ENCODE results near the gene MAP4K3. TPM values are rescaled to one million over a fixed set of nuclear protein-coding genes. Genes with fewer than 3 reads are reported as not detected.
A peak's percentile ranks its signal among the peaks of the same experiment; 100 is the strongest.

MAP4K3 gene
- total and polyA plus RNA-seq, 10 of the 15 experiments (the other 5 are each of a cell fraction or from before 2014, with no cell fraction given): 0.04 to 0.95 (median 0.21) TPM; not detected in 1

DNA sequence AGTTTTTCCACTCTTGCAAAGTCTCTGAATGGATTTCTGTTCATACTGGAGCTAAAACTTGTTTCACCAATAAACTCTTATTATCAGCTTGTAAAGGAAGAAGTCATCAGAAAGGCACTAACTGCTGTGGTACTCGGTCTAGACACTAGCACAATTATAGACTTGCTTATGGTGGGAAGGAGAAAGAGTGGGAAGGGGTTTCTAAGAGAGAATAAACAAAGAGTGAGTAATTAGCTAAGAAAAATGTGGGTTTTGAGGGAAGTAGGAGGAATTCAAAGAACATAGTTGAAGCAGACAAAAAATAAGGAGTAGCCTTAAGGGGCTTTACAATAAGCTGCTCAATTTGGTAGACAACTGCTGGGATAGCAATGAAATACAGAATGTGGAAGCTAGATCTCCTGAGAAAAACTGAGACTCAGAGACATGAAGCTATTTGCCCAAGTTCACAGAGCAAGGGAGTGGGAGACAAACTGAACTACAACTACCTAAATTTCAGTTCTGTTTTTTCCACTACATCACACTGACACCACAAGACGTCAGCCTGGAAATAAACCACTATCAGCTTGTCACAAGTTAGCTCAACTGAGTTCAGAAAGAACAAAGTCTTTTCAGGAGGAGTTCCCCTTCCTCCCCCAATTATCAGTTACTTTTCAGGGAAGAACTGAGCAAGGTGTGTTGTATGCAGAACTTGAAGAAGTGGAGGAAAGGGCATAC, 59.7 kb downstream of the MAP4K3 start (continued):
- TF ChIP-seq, protein P1, sequence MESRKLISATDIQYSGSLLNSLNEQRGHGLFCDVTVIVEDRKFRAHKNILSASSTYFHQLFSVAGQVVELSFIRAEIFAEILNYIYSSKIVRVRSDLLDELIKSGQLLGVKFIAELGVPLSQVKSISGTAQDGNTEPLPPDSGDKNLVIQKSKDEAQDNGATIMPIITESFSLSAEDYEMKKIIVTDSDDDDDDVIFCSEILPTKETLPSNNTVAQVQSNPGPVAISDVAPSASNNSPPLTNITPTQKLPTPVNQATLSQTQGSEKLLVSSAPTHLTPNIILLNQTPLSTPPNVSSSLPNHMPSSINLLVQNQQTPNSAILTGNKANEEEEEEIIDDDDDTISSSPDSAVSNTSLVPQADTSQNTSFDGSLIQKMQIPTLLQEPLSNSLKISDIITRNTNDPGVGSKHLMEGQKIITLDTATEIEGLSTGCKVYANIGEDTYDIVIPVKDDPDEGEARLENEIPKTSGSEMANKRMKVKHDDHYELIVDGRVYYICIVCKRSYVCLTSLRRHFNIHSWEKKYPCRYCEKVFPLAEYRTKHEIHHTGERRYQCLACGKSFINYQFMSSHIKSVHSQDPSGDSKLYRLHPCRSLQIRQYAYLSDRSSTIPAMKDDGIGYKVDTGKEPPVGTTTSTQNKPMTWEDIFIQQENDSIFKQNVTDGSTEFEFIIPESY (IDR thresholded peaks at IDR 0.05): no peak
- TF ChIP-seq NBN (IDR thresholded peaks at IDR 0.05) (peak; percentile 84), SP1 (IDR thresholded peaks at IDR 0.05; ENCODE audit: low read depth, low read length) (peak; percentile 21), TCF7 (IDR thresholded peaks at IDR 0.05; ENCODE audit: borderline replicate concordance) (no peak), RB1 (IDR thresholded peaks at IDR 0.05; ENCODE audit: borderline replicate concordance) (no peak)

DNA sequence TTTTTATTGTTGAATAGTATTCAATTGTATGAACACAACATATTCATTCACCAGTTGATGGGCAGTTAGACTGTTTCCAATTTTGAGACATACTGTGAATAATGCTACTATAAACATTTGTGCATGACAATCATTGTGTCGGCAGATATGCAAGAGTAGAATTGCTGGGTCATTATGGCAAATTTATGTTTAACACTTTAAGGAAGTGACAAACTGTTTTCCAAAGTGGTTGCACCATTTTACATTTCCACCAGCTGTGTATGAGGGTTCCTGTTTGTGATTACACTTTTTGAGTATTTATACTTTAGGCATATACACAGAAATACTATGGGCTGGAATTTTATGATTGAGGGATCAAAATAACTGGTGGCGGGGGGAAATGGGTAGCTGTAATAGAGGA, 61.2 kb downstream of the MAP4K3 start:
- in situ Hi-C loops (cut with MboI): no loop called here
- TF ChIP-seq, protein P2, sequence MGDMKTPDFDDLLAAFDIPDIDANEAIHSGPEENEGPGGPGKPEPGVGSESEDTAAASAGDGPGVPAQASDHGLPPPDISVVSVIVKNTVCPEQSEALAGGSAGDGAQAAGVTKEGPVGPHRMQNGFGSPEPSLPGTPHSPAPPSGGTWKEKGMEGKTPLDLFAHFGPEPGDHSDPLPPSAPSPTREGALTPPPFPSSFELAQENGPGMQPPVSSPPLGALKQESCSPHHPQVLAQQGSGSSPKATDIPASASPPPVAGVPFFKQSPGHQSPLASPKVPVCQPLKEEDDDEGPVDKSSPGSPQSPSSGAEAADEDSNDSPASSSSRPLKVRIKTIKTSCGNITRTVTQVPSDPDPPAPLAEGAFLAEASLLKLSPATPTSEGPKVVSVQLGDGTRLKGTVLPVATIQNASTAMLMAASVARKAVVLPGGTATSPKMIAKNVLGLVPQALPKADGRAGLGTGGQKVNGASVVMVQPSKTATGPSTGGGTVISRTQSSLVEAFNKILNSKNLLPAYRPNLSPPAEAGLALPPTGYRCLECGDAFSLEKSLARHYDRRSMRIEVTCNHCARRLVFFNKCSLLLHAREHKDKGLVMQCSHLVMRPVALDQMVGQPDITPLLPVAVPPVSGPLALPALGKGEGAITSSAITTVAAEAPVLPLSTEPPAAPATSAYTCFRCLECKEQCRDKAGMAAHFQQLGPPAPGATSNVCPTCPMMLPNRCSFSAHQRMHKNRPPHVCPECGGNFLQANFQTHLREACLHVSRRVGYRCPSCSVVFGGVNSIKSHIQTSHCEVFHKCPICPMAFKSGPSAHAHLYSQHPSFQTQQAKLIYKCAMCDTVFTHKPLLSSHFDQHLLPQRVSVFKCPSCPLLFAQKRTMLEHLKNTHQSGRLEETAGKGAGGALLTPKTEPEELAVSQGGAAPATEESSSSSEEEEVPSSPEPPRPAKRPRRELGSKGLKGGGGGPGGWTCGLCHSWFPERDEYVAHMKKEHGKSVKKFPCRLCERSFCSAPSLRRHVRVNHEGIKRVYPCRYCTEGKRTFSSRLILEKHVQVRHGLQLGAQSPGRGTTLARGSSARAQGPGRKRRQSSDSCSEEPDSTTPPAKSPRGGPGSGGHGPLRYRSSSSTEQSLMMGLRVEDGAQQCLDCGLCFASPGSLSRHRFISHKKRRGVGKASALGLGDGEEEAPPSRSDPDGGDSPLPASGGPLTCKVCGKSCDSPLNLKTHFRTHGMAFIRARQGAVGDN (IDR thresholded peaks at IDR 0.05): no peak
- TF ChIP-seq EZH2 (IDR thresholded peaks at IDR 0.05; ENCODE audit: borderline replicate concordance, control insufficient read depth, low read depth, low read length) (no peak), ZNF274 (IDR thresholded peaks at IDR 0.05; ENCODE audit: insufficient read depth, insufficient read length) (no peak), MEF2A (IDR thresholded peaks at IDR 0.05; ENCODE audit: insufficient read depth, low read depth, low read length) (no peak), TARDBP (IDR thresholded peaks at IDR 0.05; ENCODE audit: borderline replicate concordance) (no peak), CREM (IDR thresholded peaks at IDR 0.05; ENCODE audit: low read depth) (no peak)
- TF ChIP-seq, protein P3, sequence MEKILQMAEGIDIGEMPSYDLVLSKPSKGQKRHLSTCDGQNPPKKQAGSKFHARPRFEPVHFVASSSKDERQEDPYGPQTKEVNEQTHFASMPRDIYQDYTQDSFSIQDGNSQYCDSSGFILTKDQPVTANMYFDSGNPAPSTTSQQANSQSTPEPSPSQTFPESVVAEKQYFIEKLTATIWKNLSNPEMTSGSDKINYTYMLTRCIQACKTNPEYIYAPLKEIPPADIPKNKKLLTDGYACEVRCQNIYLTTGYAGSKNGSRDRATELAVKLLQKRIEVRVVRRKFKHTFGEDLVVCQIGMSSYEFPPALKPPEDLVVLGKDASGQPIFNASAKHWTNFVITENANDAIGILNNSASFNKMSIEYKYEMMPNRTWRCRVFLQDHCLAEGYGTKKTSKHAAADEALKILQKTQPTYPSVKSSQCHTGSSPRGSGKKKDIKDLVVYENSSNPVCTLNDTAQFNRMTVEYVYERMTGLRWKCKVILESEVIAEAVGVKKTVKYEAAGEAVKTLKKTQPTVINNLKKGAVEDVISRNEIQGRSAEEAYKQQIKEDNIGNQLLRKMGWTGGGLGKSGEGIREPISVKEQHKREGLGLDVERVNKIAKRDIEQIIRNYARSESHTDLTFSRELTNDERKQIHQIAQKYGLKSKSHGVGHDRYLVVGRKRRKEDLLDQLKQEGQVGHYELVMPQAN (conservative IDR thresholded peaks at IDR 0.05): no peak

More for the DNA sequence above, 61.2 kb downstream of the MAP4K3 start:
- H3K36me3 ChIP-seq (ENCODE audit: control insufficient read depth in 2 of 2, insufficient read depth in 2 of 2, low read length in 1 of 2): no peaks in the 10 kb centered on the region; a peak in 1 of 4 replicates
- ChIA-PET CTCF (interaction anchor here (0.6 to 6.8 kb wide), 3 partner anchors 131 to 355 kb away, joined by 3 to 145 read pairs (median 3); no protein-coding TSS in a partner anchor), RAD21 (ENCODE audit: unreplicated experiment) (interaction anchor here (1.0 to 6.6 kb wide), 2 partner anchors 354 to 428 kb away, joined by 4 to 71 read pairs; no protein-coding TSS in a partner anchor), SMC1A (ENCODE audit: uncharacterized antibody, unreplicated experiment) (interaction anchor here (0.6 to 5.9 kb wide), 4 partner anchors 14 to 355 kb away, joined by 3 to 63 read pairs (median 9); no protein-coding TSS in a partner anchor), POLR2A (no interaction called here)
- no peak overlapping the region for H3K4me3 ChIP-seq
- no peaks in the 10 kb centered on the region for H3K27me3 ChIP-seq (replicated peaks in 1 of 2; ENCODE audit: control insufficient read depth in 2 of 2, insufficient read depth in 2 of 2, low read length in 1 of 2)
- BruUV-seq (replicated peaks): no TSS peak
- FAIRE-seq: no peak
- H3K27ac ChIP-seq (ENCODE audit: control insufficient read depth, insufficient read depth): no peak overlapping the region
- no peak for DNase-seq (ENCODE audit: low read depth, low spot score)
- no peak overlapping the region for H3K9ac ChIP-seq (ENCODE audit: control insufficient read depth, insufficient read depth, low read length)
- H3K4me1 ChIP-seq (ENCODE audit: control insufficient read depth, insufficient read depth, low read length): no peaks in the 10 kb centered on the region; the same call in 1 of the 2 replicates
- H2AFZ ChIP-seq (ENCODE audit: control insufficient read depth, low read depth, low read length): no peak overlapping the region
- no peaks in the 10 kb centered on the region; the same call in 2 of the 3 replicates for H3K9me3 ChIP-seq (replicated peaks; ENCODE audit: control insufficient read depth, insufficient read depth, low read length)
- 100% methylated on average over 2 of the region's 2 CpGs for whole genome bisulfite sequencing (ENCODE audit: insufficient coverage, insufficient replicate concordance, low lambda C conversion rate, missing lambda C conversion rate)
- H4K20me1 ChIP-seq (ENCODE audit: control insufficient read depth, insufficient read depth): no peaks in the 10 kb centered on the region
- no peak overlapping the region for H3K4me2 ChIP-seq (ENCODE audit: control insufficient read depth, insufficient read depth)
- no peaks in the 10 kb centered on the region for H3K79me2 ChIP-seq (ENCODE audit: control insufficient read depth, insufficient read depth, low read length)
- ATAC-seq: no peak
- intact Hi-C loops (cut with micrococcal nuclease; ENCODE audit: unreplicated experiment): loop anchor here (5.0 kb wide), 1 partner anchor 116 kb away; no protein-coding TSS in a partner anchor
